IMR-90 (cell line): ENCODE measurements around the gene NAA38. TPM values are rescaled to one million over a fixed set of nuclear protein-coding genes. Genes with fewer than 3 reads are reported as not detected.

Experiments used
- ATAC-seq: fragments of 200-7000 bp; cut with Tn5 transposase; 2 replicates; pipeline ENCODE4 v1.9.1; 2020; ENCODE audit warnings: low read depth, mild to moderate bottlenecking, moderate library complexity
- BruUV-seq: library from RNA; stranded (reverse); fragments of 400-500 nt; replicated peaks from 2 replicates; lab custom pipeline; 2021; lab: Mats Ljungman, UMichigan
- CTCF ChIA-PET: fragments of 300-600 bp; formaldehyde crosslinking; extraction: SDS; loops from one replicate; lab custom pipeline; 2021; ENCODE audit warnings: antibody characterized with exemption; lab: Yijun Ruan, JAX
- POLR2A ChIA-PET: fragments of 300-600 bp; sonication (Branson Sonifier 250); formaldehyde crosslinking; loops from one replicate; lab custom pipeline; 2022; ENCODE audit warnings: antibody characterized with exemption; ENCODE audit not compliant: unreplicated experiment; lab: Charles Lee
- DNase-seq: peaks from one replicate; pipeline ENCODE4 v3.0.0; 2013
- H2AFZ ChIP-seq: replicated peaks from 2 replicates; pipeline ENCODE3; 2013; ENCODE audit warnings: low read length, mild to moderate bottlenecking; ENCODE audit not compliant: poor library complexity
- H2AK5ac ChIP-seq: 2 replicates; pipeline ENCODE4 v1.6.1; 2013; ENCODE audit warnings: low read depth, low read length, inconsistent platforms
- H2AK9ac ChIP-seq: replicated peaks from 2 replicates; pipeline ENCODE3; 2013; ENCODE audit warnings: mild to moderate bottlenecking, low read depth, low read length, moderate library complexity; ENCODE audit not compliant: poor library complexity
- H2BK120ac ChIP-seq: 2 replicates; pipeline ENCODE4 v1.6.1; 2013; ENCODE audit warnings: low read depth, low read length, inconsistent platforms
- H2BK15ac ChIP-seq: 3 replicates; pipeline ENCODE4 v1.6.1; 2013; ENCODE audit warnings: low read depth, low read length, inconsistent platforms
- H2BK20ac ChIP-seq: 2 replicates; pipeline ENCODE4 v1.6.1; 2013; ENCODE audit warnings: low read depth, mild to moderate bottlenecking, inconsistent platforms, low read length, moderate library complexity
- H2BK5ac ChIP-seq: 2 replicates; pipeline ENCODE4 v1.6.1; 2013; ENCODE audit warnings: mild to moderate bottlenecking, low read depth, low read length, inconsistent platforms; ENCODE audit not compliant: poor library complexity, severe bottlenecking
- H3K14ac ChIP-seq: replicated peaks from 2 replicates; pipeline ENCODE4 v1.6.1; 2013; ENCODE audit warnings: low read depth, low read length, inconsistent platforms
- H3K18ac ChIP-seq: 2 replicates; pipeline ENCODE4 v1.6.1; 2013; ENCODE audit warnings: low read depth, low read length, control low read depth
- H3K23ac ChIP-seq: 2 replicates; pipeline ENCODE4 v1.6.1; 2013; ENCODE audit warnings: low read depth, low read length, inconsistent platforms
- H3K27ac ChIP-seq: 2 replicates; pipeline ENCODE4 v1.5.1; 2013; ENCODE audit warnings: mild to moderate bottlenecking, control low read depth, low read length; ENCODE audit not compliant: insufficient read depth
- H3K27me3 ChIP-seq: 2 replicates; pipeline ENCODE4 v1.6.1; 2013; ENCODE audit warnings: low read length; ENCODE audit not compliant: control insufficient read depth, insufficient read depth
- H3K36me3 ChIP-seq: 2 replicates; pipeline ENCODE4 v1.6.1; 2013; ENCODE audit warnings: low read length, mixed read lengths; ENCODE audit not compliant: control insufficient read depth, insufficient read depth
- H3K4ac ChIP-seq: 2 replicates; pipeline ENCODE4 v1.6.1; 2013; ENCODE audit warnings: low read depth, low read length, inconsistent platforms
- H3K4me1 ChIP-seq: 2 replicates; pipeline ENCODE4 v1.6.1; 2013; ENCODE audit warnings: low read length, mixed read lengths; ENCODE audit not compliant: control insufficient read depth, insufficient read depth
- H3K4me2 ChIP-seq: 2 replicates; pipeline ENCODE4 v1.6.1; 2013; ENCODE audit warnings: low read depth, mild to moderate bottlenecking, control low read depth, low read length, moderate library complexity
- H3K4me3 ChIP-seq: 2 replicates; pipeline ENCODE4 v1.5.1; 2013; ENCODE audit warnings: low read depth, mild to moderate bottlenecking, control low read depth, low read length, moderate library complexity; ENCODE audit not compliant: insufficient read depth
- H3K56ac ChIP-seq: 2 replicates; pipeline ENCODE4 v1.6.1; 2013; ENCODE audit warnings: low read length, inconsistent platforms; ENCODE audit not compliant: insufficient read depth; ENCODE audit errors: extremely low read depth
- H3K79me1 ChIP-seq, 2 experiments: 2 replicates each; pipeline ENCODE4 v1.6.1; 2013; ENCODE audit warnings: low read length in 2 of 2, inconsistent platforms in 1 of 2, low read depth in 1 of 2
- H3K9ac ChIP-seq: 2 replicates; pipeline ENCODE4 v1.6.1; 2013; ENCODE audit warnings: low read depth, low read length, control low read depth
- H3K9me1 ChIP-seq: 2 replicates; pipeline ENCODE4 v1.6.1; 2013; ENCODE audit warnings: low read length, inconsistent platforms; ENCODE audit not compliant: insufficient read depth
- H3K9me3 ChIP-seq: 2 replicates; pipeline ENCODE4 v1.6.1; 2013; ENCODE audit warnings: low read length; ENCODE audit not compliant: control insufficient read depth, insufficient read depth
- H4K20me1 ChIP-seq: 2 replicates; pipeline ENCODE4 v1.6.1; 2013; ENCODE audit warnings: low read length, inconsistent platforms; ENCODE audit not compliant: insufficient read depth
- H4K5ac ChIP-seq: 2 replicates; pipeline ENCODE4 v1.6.1; 2013; ENCODE audit warnings: mild to moderate bottlenecking, low read depth, low read length, control low read depth
- H4K8ac ChIP-seq, 2 experiments: 2 replicates each; pipeline ENCODE4 v1.6.1; 2013; ENCODE audit warnings: low read depth in 2 of 2, low read length in 2 of 2, control low read depth in 1 of 2, inconsistent platforms in 1 of 2
- H4K91ac ChIP-seq: 2 replicates; pipeline ENCODE4 v1.6.1; 2013; ENCODE audit warnings: low read depth, low read length, inconsistent platforms; ENCODE audit not compliant: insufficient read depth
- CHD1 ChIP-seq: IDR thresholded peaks from 2 replicates; pipeline ENCODE4 v1.6.1; 2012; ENCODE audit warnings: low read depth, low read length, improper control_type of control experiment
- POLR2A ChIP-seq: IDR thresholded peaks from 2 replicates; pipeline ENCODE4 v1.6.1; 2012; ENCODE audit warnings: mild to moderate bottlenecking, low read depth, low read length
- WGBS, 2 experiments: methylation state at CpG; one replicate each; pipeline versions ENCODE4 v1.1.5 to v1.1.7; 2013; ENCODE audit warnings: missing lambda C conversion rate in 2 of 2; ENCODE audit not compliant: insufficient read length in 1 of 2; ENCODE audit errors: extremely low coverage in 2 of 2; 5-methylcytosine and 5-hydroxymethylcytosine counted together
- dilution Hi-C: fragments of 300-500 bp; cut with HindIII; formaldehyde crosslinking; loops from one replicate; pipeline ENCODE4 v1.14.3; 2018; ENCODE audit warnings: low sequenced_read_pairs; ENCODE audit not compliant: unreplicated experiment
- in situ Hi-C: fragments of 300-500 bp; cut with MboI; formaldehyde crosslinking; loops from 3 replicates; pipeline ENCODE4 v1.14.3; 2019; ENCODE audit warnings: low sequenced_read_pairs, inconsistent platforms, mixed read lengths
- intact Hi-C: fragments of 100-400 bp; cut with micrococcal nuclease; formaldehyde crosslinking; loops from 2 replicates; pipeline ENCODE4 v1.10.0; 2022
- polyA plus RNA-seq, 3 experiments: library from polyadenylated mRNA; depleted of rRNA; stranded (reverse); fragments of >200 nt; gene quantifications; 2 replicates each; pipeline ENCODE4 v1.2.3, GENCODE V29; 2012; ENCODE audit warnings: low replicate concordance in 1 of 3
- total RNA-seq: library from RNA; depleted of rRNA; stranded (reverse); fragments of >200 nt; gene quantifications from 2 replicates; pipeline ENCODE4 v1.2.3, GENCODE V29; 2012
- TF ChIP-seq, protein P1 (sequence below): fragments of 150-350 bp; IDR thresholded peaks from 2 replicates; pipeline ENCODE4 v1.6.1; 2016; ENCODE audit warnings: low read depth, mild to moderate bottlenecking, low read length, moderate library complexity, borderline replicate concordance

Gene NAA38
- total and polyA plus RNA-seq, 2 of the 4 experiments (the other 2 are of a cell fraction) = 40.7 to 76.8 TPM

DNA sequence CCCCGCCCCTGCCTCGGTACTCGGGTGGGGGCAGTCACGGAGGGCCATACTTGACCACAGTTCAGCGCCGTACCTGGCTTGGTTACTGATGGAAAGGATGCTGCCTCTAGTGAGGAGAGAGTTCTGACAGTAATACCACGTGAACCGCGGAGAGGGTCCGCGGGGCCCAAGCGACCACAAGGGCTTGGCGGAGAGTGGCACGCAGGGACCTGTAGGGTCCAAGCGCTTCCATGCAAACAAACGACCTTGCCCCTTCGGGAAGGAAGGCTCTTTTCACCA is 14.2 kb downstream of the NAA38 start:
- peaks cover 27% of the 10 kb centered on the region; the same call in 1 of the 2 replicates for H3K36me3 ChIP-seq
- peaks cover 9% of the 10 kb centered on the region; the same call in 1 of the 2 replicates for H3K9me1 ChIP-seq
- ChIA-PET CTCF (interaction anchor here (1.5 kb wide), 1 partner anchor 14 kb away, joined by 3 read pairs; the partner anchor contains the start of gene NAA38), POLR2A (interaction anchor here (0.7 kb wide), 1 partner anchor 17 kb away, joined by 3 read pairs; no protein-coding TSS in a partner anchor)
- ATAC-seq (no peak), DNase-seq (no peak)
- H2BK120ac ChIP-seq = peak overlapping the region; percentile 94
- intact Hi-C loops (loop anchor here (2.0 to 5.0 kb wide), 2 partner anchors 14 to 271 kb away; partner anchors contain the start of gene NAA38), dilution Hi-C loops (no loop called here), in situ Hi-C loops (no loop called here)
- H3K23ac ChIP-seq = peak overlapping the region; percentile 93
- peak overlapping the region; percentile 85 for H2BK20ac ChIP-seq
- peak overlapping the region; percentile 97 for H3K4me2 ChIP-seq
- WGBS, 2 experiments = 0% methylated on average over 1 of the region's 17 CpGs; no CpG with 5 or more reads in 1 of the 2 experiments
- peak overlapping the region; percentile 98 for H3K27ac ChIP-seq
- H3K14ac ChIP-seq = peak overlapping the region; percentile 98
- H2AK5ac ChIP-seq = peak overlapping the region; percentile 100
- H2AK9ac ChIP-seq = peak overlapping the region; percentile 100
- peak overlapping the region; percentile 97 for H2BK5ac ChIP-seq
- peaks cover 19 to 71% of the 10 kb centered on the region in 2 experiments for H3K79me1 ChIP-seq
- H3K18ac ChIP-seq = peak overlapping the region; percentile 64
- peaks cover 77% of the 10 kb centered on the region for H4K20me1 ChIP-seq
- no peaks in the 10 kb centered on the region for H3K9me3 ChIP-seq
- H2AFZ ChIP-seq = peak overlapping the region; percentile 81
- H3K56ac ChIP-seq = peak overlapping the region; percentile 97
- no TSS peak for BruUV-seq
- H3K9ac ChIP-seq = peak overlapping the region; percentile 92
- H3K4me1 ChIP-seq = peaks cover 25% of the 10 kb centered on the region
- H2BK15ac ChIP-seq = peak overlapping the region; percentile 69; the same call in 2 of the 3 replicates
- peak overlapping the region; percentile 71 for H3K4me3 ChIP-seq
- H3K27me3 ChIP-seq = no peaks in the 10 kb centered on the region
- H4K8ac ChIP-seq = peak overlapping the region; percentile 46 to 92
- H3K4ac ChIP-seq = peak overlapping the region; percentile 99
- peak overlapping the region; percentile 98 for H4K91ac ChIP-seq
- peak overlapping the region; percentile 37 for H4K5ac ChIP-seq
- TF ChIP-seq POLR2A (peak; percentile 91), CHD1 (peak; percentile 96; the same call in 1 of the 2 replicates)
- TF ChIP-seq, protein P1, sequence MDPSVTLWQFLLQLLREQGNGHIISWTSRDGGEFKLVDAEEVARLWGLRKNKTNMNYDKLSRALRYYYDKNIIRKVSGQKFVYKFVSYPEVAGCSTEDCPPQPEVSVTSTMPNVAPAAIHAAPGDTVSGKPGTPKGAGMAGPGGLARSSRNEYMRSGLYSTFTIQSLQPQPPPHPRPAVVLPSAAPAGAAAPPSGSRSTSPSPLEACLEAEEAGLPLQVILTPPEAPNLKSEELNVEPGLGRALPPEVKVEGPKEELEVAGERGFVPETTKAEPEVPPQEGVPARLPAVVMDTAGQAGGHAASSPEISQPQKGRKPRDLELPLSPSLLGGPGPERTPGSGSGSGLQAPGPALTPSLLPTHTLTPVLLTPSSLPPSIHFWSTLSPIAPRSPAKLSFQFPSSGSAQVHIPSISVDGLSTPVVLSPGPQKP = no peak
